Thymus (tissue), 14 donors: ENCODE measurements around the gene MYL4. TPM values are rescaled to one million over a fixed set of nuclear protein-coding genes. Genes with fewer than 3 reads are reported as not detected.
"Not testable (repeated sequence)": the region's sequence is repeated elsewhere in the genome, so short reads cannot be mapped to it uniquely, and the experiment has no call there.

Experiments
- DNase-seq, 9 donors: peaks; one replicate each; pipeline ENCODE4 v3.0.0-alpha.2; 2013; ENCODE audit warnings: low spot score in 9 of 9, low read depth in 6 of 9, missing footprints in 1 of 9
- H3K27ac ChIP-seq, 2 donors: one replicate each; pipeline ENCODE4 v1.5.1; 2013; ENCODE audit warnings: control low read depth in 1 of 2, low read depth in 1 of 2, low read length in 1 of 2, mild to moderate bottlenecking in 1 of 2, moderate library complexity in 1 of 2
- H3K27me3 ChIP-seq, 2 donors: one replicate each; pipeline ENCODE4 v1.5.1; 2013; ENCODE audit warnings: low read length in 1 of 2; ENCODE audit not compliant: control insufficient read depth in 2 of 2, insufficient read depth in 1 of 2
- H3K36me3 ChIP-seq, 2 donors: one replicate each; pipeline ENCODE4 v1.5.1; 2013; ENCODE audit warnings: low read length in 1 of 2, mild to moderate bottlenecking in 1 of 2, moderate library complexity in 1 of 2; ENCODE audit not compliant: control insufficient read depth in 2 of 2, insufficient read depth in 2 of 2
- H3K4me1 ChIP-seq, 2 donors: one replicate each; pipeline ENCODE4 v1.5.1; 2013; ENCODE audit warnings: low read length in 2 of 2; ENCODE audit not compliant: control insufficient read depth in 2 of 2, insufficient read depth in 2 of 2
- H3K4me3 ChIP-seq, 2 donors: one replicate each; pipeline ENCODE4 v1.5.1; 2013; ENCODE audit warnings: low read length in 2 of 2, control low read depth in 1 of 2, mild to moderate bottlenecking in 1 of 2
- H3K9me3 ChIP-seq, 2 donors: one replicate each; pipeline ENCODE4 v1.5.1; 2013; ENCODE audit warnings: low read length in 1 of 2, mild to moderate bottlenecking in 1 of 2; ENCODE audit not compliant: control insufficient read depth in 2 of 2, insufficient read depth in 1 of 2
- WGBS: extraction: QIAGEN DNeasy Blood & Tissue Kit; methylation state at CpG from one replicate; pipeline ENCODE4 v1.1.7; 2013; 5-methylcytosine and 5-hydroxymethylcytosine counted together
- long read RNA-seq, 10 donors: transcript quantifications; one replicate each; lab custom pipeline, GENCODE V29; 2026
- polyA plus RNA-seq: library from polyadenylated mRNA; stranded (reverse); fragments of 200-250 nt; gene quantifications from one replicate; pipeline ENCODE4 v1.2.3, GENCODE V29; 2013
- total RNA-seq: library from RNA; stranded (reverse); fragments of 120-200 nt; gene quantifications from one replicate; pipeline ENCODE4 v1.2.4, GENCODE V29; 2013
- donor health status: healthy.

Gene MYL4
- total RNA-seq (8.9 TPM), polyA plus RNA-seq (3.0 TPM)
- long read RNA-seq, donor 1, result 0 reads
- long read RNA-seq, donor 2, result 0 reads
- long read RNA-seq, donor 3, transcript MYL4-202 (7 exons, 855 nt), result major isoform, 6 of 6 reads
- long read RNA-seq, donor 3, partial matches to known transcripts, result 0 of 6 reads
- long read RNA-seq, donor 3, other reads (novel, unspliced or antisense), result 0 of 6 reads
- long read RNA-seq, donor 4, partial matches to known transcripts, result 0 of 2 reads
- long read RNA-seq, donor 4, other reads (novel, unspliced or antisense), result 0 of 2 reads
- long read RNA-seq, donor 5, transcript MYL4-202 (7 exons, 855 nt), result major isoform, 7 of 7 reads
- long read RNA-seq, donor 5, partial matches to known transcripts, result 0 of 7 reads
- long read RNA-seq, donor 5, other reads (novel, unspliced or antisense), result 0 of 7 reads
- long read RNA-seq, donor 6, partial matches to known transcripts, result 0 of 1 reads
- long read RNA-seq, donor 6, other reads (novel, unspliced or antisense), result 0 of 1 reads
- long read RNA-seq, donor 7, partial matches to known transcripts, result 0 of 4 reads
- long read RNA-seq, donor 7, other reads (novel, unspliced or antisense), result 0 of 4 reads
- long read RNA-seq, donor 8, partial matches to known transcripts, result 0 of 4 reads
- long read RNA-seq, donor 8, other reads (novel, unspliced or antisense), result 0 of 4 reads
- long read RNA-seq, donor 9, result 0 reads
- long read RNA-seq, donor 10, partial matches to known transcripts, result 0 of 1 reads
- long read RNA-seq, donor 10, other reads (novel, unspliced or antisense), result 0 of 1 reads

DNA sequence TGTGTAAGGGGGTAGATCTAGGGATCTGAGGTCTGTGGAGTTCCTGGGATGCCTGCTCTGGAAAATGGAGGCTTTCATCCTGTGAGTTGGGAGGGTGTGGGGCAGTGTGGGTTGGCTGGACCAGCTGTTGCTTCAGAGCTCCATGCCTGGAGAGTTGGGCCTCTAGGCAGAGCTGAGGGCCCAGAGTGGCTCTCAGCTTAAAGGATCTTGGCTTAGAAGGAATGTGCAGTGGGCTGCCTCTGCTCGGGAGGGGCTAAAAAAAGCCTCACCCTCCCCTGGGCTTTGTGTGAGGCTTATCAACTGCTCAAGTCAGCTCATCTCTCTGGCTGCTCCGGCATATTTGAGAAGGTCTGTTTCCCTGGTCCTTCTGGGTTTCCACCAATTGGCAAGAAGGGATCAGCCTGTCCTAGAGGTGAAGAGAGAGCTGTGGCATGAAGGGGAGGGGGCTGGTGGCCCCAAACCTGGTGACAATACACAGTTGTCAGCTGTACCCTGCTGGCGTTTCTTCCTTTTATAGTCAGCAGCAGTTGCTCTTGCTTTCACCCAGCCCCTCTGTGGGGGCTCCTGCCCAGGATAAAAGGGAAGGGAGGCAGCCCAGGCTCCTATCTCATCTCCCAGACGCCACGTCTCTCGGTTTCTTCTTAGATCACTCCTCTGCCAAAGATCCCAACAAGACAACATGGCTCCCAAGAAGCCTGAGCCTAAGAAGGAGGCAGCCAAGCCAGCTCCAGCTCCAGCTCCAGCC is at the start of gene MYL4:
TSS of gene MYL4 (plus strand) at position 605 of the 745 bp plus-strand sequence. CDS start at position 680, 75 bp downstream.
- DNase-seq, result peak in 1 of 9 donors; percentile 56
- Histone ChIP-seq H3K27ac (no peak within 1 kb of the TSS), H3K9me3 (no peaks in the 10 kb centered on the region), H3K4me3 (no peak within 1 kb of the TSS), H3K4me1 (peaks cover 6 to 50% of the 10 kb centered on the region in 2 donors), H3K27me3 (no peaks in the 10 kb centered on the region), H3K36me3 (no peaks in the 10 kb centered on the region)
- WGBS, result 76% methylated on average over 6 of the region's 6 CpGs

DNA sequence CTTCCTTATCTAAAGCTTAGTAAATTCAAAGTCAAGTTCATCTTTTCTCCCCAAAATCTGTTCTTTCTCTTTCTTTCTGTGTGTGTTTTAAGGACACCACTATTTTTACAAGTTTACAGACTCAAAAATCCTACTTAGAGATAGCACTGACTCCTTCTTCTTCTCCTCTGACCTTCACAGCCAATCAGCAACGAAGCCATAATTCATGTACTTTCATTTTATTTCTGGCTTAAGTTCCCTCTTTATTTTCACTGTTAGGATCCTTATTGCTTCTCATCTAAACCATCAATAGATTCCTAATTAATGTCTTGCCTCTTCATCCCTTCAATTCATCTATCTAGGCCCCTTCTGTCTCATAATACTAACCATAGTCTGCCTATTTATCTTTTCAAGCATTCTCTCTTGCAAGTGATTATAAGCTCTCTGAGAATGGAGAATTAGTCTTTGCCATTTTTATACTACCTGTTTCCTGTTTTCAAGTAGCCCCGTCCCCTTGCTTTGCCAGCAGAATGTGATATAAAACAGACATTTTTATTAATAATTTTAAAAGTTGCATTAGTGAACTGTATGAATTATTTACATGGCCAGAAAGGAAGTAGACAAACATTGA is 47.0 kb upstream of the MYL4 start:
- Histone ChIP-seq H3K36me3 (peaks cover 25 to 60% of the 10 kb centered on the region in 2 donors), H3K4me3 (no peak overlapping the region), H3K4me1 (no peaks in the 10 kb centered on the region), H3K9me3 (no peaks in the 10 kb centered on the region), H3K27me3 (no peaks in the 10 kb centered on the region), H3K27ac (no peak overlapping the region)
- WGBS, result 54% methylated on average over 2 of the region's 2 CpGs
- no peak for DNase-seq

DNA sequence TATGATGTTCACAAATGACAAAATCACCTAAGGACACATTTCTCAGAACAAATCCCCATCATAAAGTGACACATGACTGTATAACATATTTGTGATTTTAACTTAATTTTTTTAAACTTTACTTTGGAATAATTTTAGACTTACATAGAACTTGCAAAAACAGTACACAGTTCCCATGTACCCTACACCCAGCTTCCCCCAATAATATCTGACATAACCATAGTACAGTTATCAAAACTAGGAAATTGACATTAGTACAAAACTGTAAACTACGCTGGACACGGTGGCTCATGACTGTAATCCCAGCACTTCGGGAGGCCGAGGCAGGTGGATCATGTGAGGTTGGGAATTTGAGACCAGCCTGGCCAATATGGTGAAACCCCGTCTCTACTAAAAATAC is 44.9 kb upstream of the MYL4 start:
- Histone ChIP-seq H3K4me1 (no peaks in the 10 kb centered on the region), H3K27me3 (no peaks in the 10 kb centered on the region), H3K9me3 (no peaks in the 10 kb centered on the region), H3K4me3 (no peak overlapping the region), H3K27ac (no peak overlapping the region), H3K36me3 (peaks cover 23 to 68% of the 10 kb centered on the region in 2 donors)
- WGBS, result 98% methylated on average over 5 of the region's 5 CpGs
- DNase-seq, result no peak

DNA sequence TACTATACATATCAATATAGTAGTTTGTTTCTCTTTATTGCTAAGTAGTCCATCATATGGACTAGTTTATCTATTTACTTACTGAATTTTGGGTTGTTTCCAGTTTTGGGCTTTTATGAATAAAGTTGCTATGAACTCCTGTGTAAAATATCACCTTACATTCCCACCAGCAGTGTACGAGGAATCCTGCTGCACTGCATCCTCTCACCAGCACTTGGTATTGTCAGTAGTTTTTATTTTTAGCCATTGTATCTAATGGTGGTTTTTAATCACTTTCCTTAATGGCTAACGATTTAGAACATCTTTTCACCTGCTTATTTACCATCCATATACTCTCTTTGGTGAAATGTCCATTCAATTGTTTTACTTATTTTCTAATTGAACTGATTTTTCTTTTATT is 44.0 kb upstream of the MYL4 start:
- H3K9me3 ChIP-seq, result no peaks in the 10 kb centered on the region
- H3K4me1 ChIP-seq, result no peaks in the 10 kb centered on the region
- WGBS, result 98% methylated on average over 2 of the region's 2 CpGs
- no peaks in the 10 kb centered on the region for H3K27me3 ChIP-seq
- H3K36me3 ChIP-seq, result peaks cover 16 to 67% of the 10 kb centered on the region in 2 donors
- no peak overlapping the region for H3K4me3 ChIP-seq
- no peak for DNase-seq
- H3K27ac ChIP-seq, result no peak overlapping the region

DNA sequence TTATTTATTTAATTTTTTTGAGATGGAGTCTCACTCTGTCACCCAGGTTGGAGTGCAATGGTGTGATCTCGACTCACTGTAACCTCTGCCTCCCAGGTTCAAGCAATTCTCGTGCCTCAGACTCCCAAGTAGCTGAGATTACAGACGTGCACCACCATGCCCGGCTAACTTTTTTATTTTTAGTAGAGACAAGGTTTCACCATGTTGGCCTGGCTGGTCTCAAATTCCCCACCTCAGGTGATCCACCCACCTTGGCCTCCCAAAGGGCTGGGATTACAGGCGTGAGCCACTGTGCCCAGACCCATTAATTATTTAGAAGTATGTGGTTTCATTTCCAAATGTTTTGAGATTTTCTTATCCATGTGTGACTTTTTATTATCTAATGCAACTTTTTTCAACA is 42.3 kb upstream of the MYL4 start:
- not testable (repeated sequence) for H3K27ac ChIP-seq, H3K27me3 ChIP-seq, H3K9me3 ChIP-seq, H3K4me1 ChIP-seq, H3K4me3 ChIP-seq, DNase-seq
- peaks cover 12 to 63% of the 10 kb centered on the region in 2 donors for H3K36me3 ChIP-seq
- WGBS, result 95% methylated on average over 5 of the region's 5 CpGs

DNA sequence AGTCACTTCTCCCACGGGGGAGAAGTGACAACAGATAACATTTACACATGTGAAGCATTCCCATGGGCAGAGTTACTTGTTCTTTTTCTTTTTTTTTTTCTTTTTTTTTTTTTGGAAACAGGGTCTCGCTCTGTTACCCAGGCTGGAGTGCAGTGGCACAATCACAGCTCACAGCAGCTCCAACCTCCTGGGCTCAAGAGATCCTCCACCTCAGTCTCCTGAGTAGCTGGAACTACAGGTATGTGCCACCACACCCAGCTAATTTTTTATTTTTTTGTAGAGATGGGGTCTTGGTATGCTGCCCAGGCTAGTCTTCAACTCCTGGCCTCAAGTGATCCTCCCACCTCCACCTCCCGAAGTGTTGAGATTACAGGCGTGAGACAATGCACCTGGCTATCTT is 40.3 kb upstream of the MYL4 start:
- DNase-seq, H3K27me3 ChIP-seq, H3K4me3 ChIP-seq, H3K9me3 ChIP-seq, H3K4me1 ChIP-seq, H3K27ac ChIP-seq: not testable (repeated sequence)
- peaks cover 12 to 68% of the 10 kb centered on the region in 2 donors for H3K36me3 ChIP-seq
- WGBS, result 98% methylated on average over 4 of the region's 4 CpGs

DNA sequence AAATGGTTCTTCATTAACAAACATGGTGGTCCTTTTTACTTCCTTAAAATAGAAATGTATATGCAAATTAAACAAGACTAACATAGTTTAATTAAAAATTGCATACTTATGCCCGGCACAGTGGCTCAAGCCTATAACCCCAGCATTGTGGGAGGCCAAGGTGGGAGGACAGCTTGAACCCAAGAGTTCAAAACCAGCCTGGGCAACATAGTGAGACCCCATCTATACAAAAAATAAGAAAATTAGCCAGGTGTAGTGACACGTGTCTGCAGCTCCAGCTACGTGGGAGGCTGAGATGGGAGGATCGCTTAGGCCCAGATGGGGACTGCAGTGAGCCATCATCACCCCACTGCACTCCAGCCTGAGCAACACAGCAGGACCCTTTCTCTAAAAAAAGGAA is 38.4 kb upstream of the MYL4 start:
- Histone ChIP-seq H3K4me1 (peaks cover 0 to 3% of the 10 kb centered on the region in 2 donors), H3K27ac (no peak overlapping the region), H3K27me3 (no peaks in the 10 kb centered on the region), H3K9me3 (no peaks in the 10 kb centered on the region), H3K36me3 (peaks cover 19 to 69% of the 10 kb centered on the region in 2 donors), H3K4me3 (no peak overlapping the region)
- no peak for DNase-seq
- WGBS, result 98% methylated on average over 4 of the region's 4 CpGs

DNA sequence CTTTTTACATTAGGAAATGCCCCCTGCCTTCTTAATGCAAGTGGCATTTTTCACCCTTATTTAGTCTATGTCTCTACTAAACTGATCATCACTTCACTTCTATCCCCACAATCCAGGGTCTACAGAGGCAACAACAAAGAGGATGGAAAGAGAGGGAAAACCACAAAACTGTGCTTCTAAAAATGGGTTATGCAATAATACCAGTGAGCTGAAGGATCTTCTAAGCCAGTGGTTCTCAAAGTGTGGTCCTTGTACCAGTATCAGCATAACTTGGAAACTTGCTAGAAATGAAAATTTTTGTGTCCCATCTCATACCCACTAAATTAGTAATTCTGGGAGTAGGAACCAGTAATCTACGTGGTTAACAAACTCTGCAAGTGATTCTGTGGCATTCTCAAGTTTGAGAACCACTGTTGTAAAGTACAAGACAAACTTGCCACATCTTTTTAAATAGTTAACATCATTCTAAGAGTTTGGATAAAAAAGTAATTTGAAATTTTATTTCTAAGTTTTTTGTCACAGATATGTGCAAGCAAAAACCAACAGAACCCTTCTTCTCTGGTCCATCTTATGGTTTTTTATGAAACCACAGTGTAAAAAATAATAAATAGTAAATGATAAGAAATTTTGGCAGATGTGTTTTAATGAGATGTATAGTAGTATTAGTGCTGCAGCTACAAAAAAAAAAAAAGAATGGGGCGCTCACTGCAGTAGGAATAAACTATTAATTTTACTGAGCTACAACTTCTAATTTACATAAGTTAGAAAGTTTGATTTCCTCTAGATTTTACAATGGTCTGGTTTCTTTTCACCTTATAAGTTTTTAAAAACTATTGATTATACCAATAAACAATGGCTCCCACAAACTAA is 36.2 kb upstream of the MYL4 start:
- no peak overlapping the region for H3K4me3 ChIP-seq
- H3K27me3 ChIP-seq, result no peaks in the 10 kb centered on the region
- peaks cover 0 to 3% of the 10 kb centered on the region in 2 donors for H3K4me1 ChIP-seq
- no peak for DNase-seq
- peaks cover 16 to 66% of the 10 kb centered on the region in 2 donors for H3K36me3 ChIP-seq
- 92% methylated on average over 2 of the region's 2 CpGs for WGBS
- no peak overlapping the region for H3K27ac ChIP-seq
- H3K9me3 ChIP-seq, result no peaks in the 10 kb centered on the region
